Loucy (cell line): Measurements from ENCODE around the gene FAM151A.

ENCODE experiments used
- H2AFZ ChIP-seq: fragments of 200-600 bp; sonication (generic); 2 replicates; pipeline ENCODE4 v1.6.0; 2016; ENCODE audit warnings: antibody characterized with exemption, mild to moderate bottlenecking, low read length, moderate library complexity
- H3F3A ChIP-seq: fragments of 200-600 bp; 2 replicates; pipeline ENCODE4 v1.6.0; 2016; ENCODE audit warnings: antibody characterized with exemption, low read depth, mild to moderate bottlenecking
- H3K27me3 ChIP-seq: fragments of 200-600 bp; sonication (generic); 2 replicates; pipeline ENCODE4 v1.6.1; 2014; ENCODE audit warnings: low read length, mild to moderate bottlenecking; ENCODE audit not compliant: insufficient read depth, poor library complexity, severe bottlenecking
- H3K36me3 ChIP-seq: fragments of 200-600 bp; sonication (generic); 2 replicates; pipeline ENCODE4 v1.6.1; 2016; ENCODE audit warnings: low read length; ENCODE audit not compliant: insufficient read depth
- H3K4me1 ChIP-seq: fragments of 200-600 bp; sonication (generic); 2 replicates; pipeline ENCODE4 v1.5.1; 2014; ENCODE audit warnings: low read length, mild to moderate bottlenecking; ENCODE audit not compliant: insufficient read depth, poor library complexity, severe bottlenecking
- H3K4me2 ChIP-seq: fragments of 200-600 bp; sonication (generic); 2 replicates; pipeline ENCODE4 v1.6.0; 2014; ENCODE audit warnings: antibody characterized with exemption, low read length, low read depth, mild to moderate bottlenecking; ENCODE audit not compliant: poor library complexity, severe bottlenecking
- H3K4me3 ChIP-seq: fragments of 200-600 bp; sonication (generic); 2 replicates; pipeline ENCODE4 v1.5.1; 2014; ENCODE audit warnings: low read length, mild to moderate bottlenecking, mixed read lengths; ENCODE audit not compliant: poor library complexity, severe bottlenecking
- H3K79me2 ChIP-seq: fragments of 200-600 bp; sonication (generic); 2 replicates; pipeline ENCODE4 v1.6.1; 2014; ENCODE audit warnings: low read length; ENCODE audit not compliant: insufficient read depth
- H3K9ac ChIP-seq: fragments of 200-600 bp; sonication (generic); 2 replicates; pipeline ENCODE4 v1.6.0; 2014; ENCODE audit warnings: mild to moderate bottlenecking, low read depth, low read length, moderate library complexity; ENCODE audit not compliant: poor library complexity, severe bottlenecking
- H3K9me2 ChIP-seq: fragments of 200-600 bp; sonication (generic); replicated peaks from 2 replicates; pipeline ENCODE4 v1.6.1; 2016; ENCODE audit warnings: low read depth, low read length, mixed read lengths
- H3K9me3 ChIP-seq: fragments of 200-600 bp; sonication (generic); 2 replicates; pipeline ENCODE4 v1.6.1; 2014; ENCODE audit warnings: mild to moderate bottlenecking, antibody characterized with exemption, low read length, low read depth; ENCODE audit not compliant: insufficient read depth
- H4K20me1 ChIP-seq: fragments of 200-600 bp; sonication (generic); 2 replicates; pipeline ENCODE4 v1.6.0; 2014; ENCODE audit warnings: antibody characterized with exemption, low read length, mild to moderate bottlenecking; ENCODE audit not compliant: insufficient read depth, poor library complexity, severe bottlenecking
- CTCF ChIP-seq: fragments of 200-600 bp; sonication (generic); conservative IDR thresholded peaks from 2 replicates; pipeline ENCODE4 v1.5.1; 2014; ENCODE audit warnings: mild to moderate bottlenecking, antibody characterized with exemption, low read length
- EZH2phosphoT487 ChIP-seq: fragments of 200-600 bp; IDR thresholded peaks from 2 replicates; pipeline ENCODE4 v1.6.1; 2018; ENCODE audit warnings: antibody characterized with exemption, mild to moderate bottlenecking, moderate library complexity, borderline replicate concordance

FAM151A gene

GRCh38 chr1:54614563-54614962 lies 8.8 kb downstream of the FAM151A start:
- H2AFZ ChIP-seq = no peak overlapping the region
- H3K27me3 ChIP-seq = no peaks in the 10 kb centered on the region
- no peak overlapping the region for H3K4me3 ChIP-seq
- no peak for TF ChIP-seq CTCF
- no peak for TF ChIP-seq EZH2phosphoT487
- no peaks in the 10 kb centered on the region for H4K20me1 ChIP-seq
- no peaks in the 10 kb centered on the region for H3F3A ChIP-seq
- H3K9me2 ChIP-seq = no peaks in the 10 kb centered on the region
- no peaks in the 10 kb centered on the region for H3K36me3 ChIP-seq
- no peaks in the 10 kb centered on the region for H3K4me1 ChIP-seq
- no peaks in the 10 kb centered on the region for H3K9me3 ChIP-seq
- no peaks in the 10 kb centered on the region for H3K79me2 ChIP-seq
- no peak overlapping the region for H3K9ac ChIP-seq
- no peak overlapping the region for H3K4me2 ChIP-seq

GRCh38 chr1:54614024-54614423 lies 9.3 kb downstream of the FAM151A start:
- H4K20me1 ChIP-seq = no peaks in the 10 kb centered on the region
- no peaks in the 10 kb centered on the region for H3K36me3 ChIP-seq
- H3K9me3 ChIP-seq = no peaks in the 10 kb centered on the region
- no peaks in the 10 kb centered on the region for H3K4me1 ChIP-seq
- no peak overlapping the region for H3K4me2 ChIP-seq
- H3K9ac ChIP-seq = no peak overlapping the region
- no peak overlapping the region for H2AFZ ChIP-seq
- no peaks in the 10 kb centered on the region for H3F3A ChIP-seq
- TF ChIP-seq EZH2phosphoT487 = no peak
- TF ChIP-seq CTCF = no peak
- H3K9me2 ChIP-seq = no peaks in the 10 kb centered on the region
- no peak overlapping the region for H3K4me3 ChIP-seq
- no peaks in the 10 kb centered on the region for H3K79me2 ChIP-seq
- no peaks in the 10 kb centered on the region for H3K27me3 ChIP-seq

- H3K9me3 ChIP-seq = no peaks in the 10 kb centered on the region
- no peaks in the 10 kb centered on the region for H3K27me3 ChIP-seq
- TF ChIP-seq CTCF = no peak
- no peak for TF ChIP-seq EZH2phosphoT487
- no peak overlapping the region for H3K4me2 ChIP-seq
- H3K36me3 ChIP-seq = no peaks in the 10 kb centered on the region
- no peak overlapping the region for H2AFZ ChIP-seq
- no peaks in the 10 kb centered on the region for H4K20me1 ChIP-seq
- H3K4me3 ChIP-seq = no peak overlapping the region
- H3K9me2 ChIP-seq = no peaks in the 10 kb centered on the region
- no peaks in the 10 kb centered on the region for H3K79me2 ChIP-seq
- H3K9ac ChIP-seq = no peak overlapping the region
- H3K4me1 ChIP-seq = peaks cover 4% of the 10 kb centered on the region
- H3F3A ChIP-seq = no peaks in the 10 kb centered on the region
Measured at GRCh38 chr1:54611621-54612020, 11.7 kb downstream of the FAM151A start.
